ENCODE measurements around the gene ZNF593.

Gene ZNF593

GRCh38 chr1:26129778-26130177 lies 39.9 kb upstream of the ZNF593 start:
- Histone ChIP-seq H3K9me3 (ENCODE audit: control insufficient read depth, low read length) (no peaks in the 10 kb centered on the region), H3K4me1 (ENCODE audit: control insufficient read depth, insufficient read depth, low read length, poor library complexity, severe bottlenecking) (peaks cover 10% of the 10 kb centered on the region), H3K36me3 (ENCODE audit: control insufficient read depth, insufficient read depth, low read length) (no peaks in the 10 kb centered on the region), H3K4me3 (ENCODE audit: extremely low read depth, insufficient read depth, low read length, poor library complexity, severe bottlenecking) (no peak overlapping the region), H3K27ac (ENCODE audit: low read depth, low read length, severe bottlenecking) (no peak overlapping the region)
- 100% methylated on average over 1 of the region's 4 CpGs for WGBS, 2 experiments (ENCODE audit: insufficient coverage in 2 of 2)

- Histone ChIP-seq H3K4me1 (ENCODE audit: control insufficient read depth, insufficient read depth, low read length, poor library complexity, severe bottlenecking) (peaks cover 10% of the 10 kb centered on the region), H3K27ac (ENCODE audit: low read depth, low read length, severe bottlenecking) (no peak overlapping the region)
- WGBS, 2 experiments (ENCODE audit: insufficient coverage in 2 of 2) = 90% methylated on average over 1 of the region's 1 CpG; no CpG with 5 or more reads in 1 of the 2 experiments
Observed at GRCh38 chr1:26130695-26131094, 39.0 kb upstream of the ZNF593 start.

GRCh38 chr1:26132128-26132833 lies 37.4 kb upstream of the ZNF593 start:
- Histone ChIP-seq H3K4me3 (ENCODE audit: extremely low read depth, insufficient read depth, low read length, poor library complexity, severe bottlenecking) (no peak overlapping the region), H3K27ac (ENCODE audit: low read depth, low read length, severe bottlenecking) (no peak overlapping the region), H3K4me1 (ENCODE audit: control insufficient read depth, insufficient read depth, low read length, poor library complexity, severe bottlenecking) (peaks cover 7% of the 10 kb centered on the region), H3K36me3 (ENCODE audit: control insufficient read depth, insufficient read depth, low read length) (no peaks in the 10 kb centered on the region), H3K9me3 (ENCODE audit: control insufficient read depth, low read length) (no peaks in the 10 kb centered on the region)
- 83 to 94% methylated on average over 2 to 3 of the region's 5 CpGs for WGBS, 2 experiments (ENCODE audit: insufficient coverage in 2 of 2)

More at GRCh38 chr1:26130695-26131094, 39.0 kb upstream of the ZNF593 start:
- no peak overlapping the region for H3K4me3 ChIP-seq (ENCODE audit: extremely low read depth, insufficient read depth, low read length, poor library complexity, severe bottlenecking)
- no peaks in the 10 kb centered on the region for H3K9me3 ChIP-seq (ENCODE audit: control insufficient read depth, low read length)
- no peaks in the 10 kb centered on the region for H3K36me3 ChIP-seq (ENCODE audit: control insufficient read depth, insufficient read depth, low read length)

GRCh38 chr1:26132834-26133167 lies 36.9 kb upstream of the ZNF593 start:
- Histone ChIP-seq H3K4me1 (ENCODE audit: control insufficient read depth, insufficient read depth, low read length, poor library complexity, severe bottlenecking) (peaks cover 1% of the 10 kb centered on the region), H3K36me3 (ENCODE audit: control insufficient read depth, insufficient read depth, low read length) (no peaks in the 10 kb centered on the region), H3K27ac (ENCODE audit: low read depth, low read length, severe bottlenecking) (no peak overlapping the region), H3K9me3 (ENCODE audit: control insufficient read depth, low read length) (no peaks in the 10 kb centered on the region), H3K4me3 (ENCODE audit: extremely low read depth, insufficient read depth, low read length, poor library complexity, severe bottlenecking) (no peak overlapping the region)
- WGBS, 2 experiments (ENCODE audit: insufficient coverage in 2 of 2) = 94 to 100% methylated on average over 2 of the region's 2 CpGs

- 60% methylated on average over 1 of the region's 3 CpGs; no CpG with 5 or more reads in 1 of the 2 experiments for WGBS, 2 experiments (ENCODE audit: insufficient coverage in 2 of 2)
- H3K27ac ChIP-seq (ENCODE audit: low read depth, low read length, severe bottlenecking) = no peak overlapping the region
- H3K9me3 ChIP-seq (ENCODE audit: control insufficient read depth, low read length) = no peaks in the 10 kb centered on the region
- no peak overlapping the region for H3K4me3 ChIP-seq (ENCODE audit: extremely low read depth, insufficient read depth, low read length, poor library complexity, severe bottlenecking)
- no peaks in the 10 kb centered on the region for H3K36me3 ChIP-seq (ENCODE audit: control insufficient read depth, insufficient read depth, low read length)
- H3K4me1 ChIP-seq (ENCODE audit: control insufficient read depth, insufficient read depth, low read length, poor library complexity, severe bottlenecking) = no peaks in the 10 kb centered on the region
Observed at GRCh38 chr1:26134466-26134865, 35.2 kb upstream of the ZNF593 start.

GRCh38 chr1:26138974-26139558 lies 30.6 kb upstream of the ZNF593 start:
- 67 to 75% methylated on average over 1 to 3 of the region's 3 CpGs for WGBS, 2 experiments (ENCODE audit: insufficient coverage in 2 of 2)
- Histone ChIP-seq H3K9me3 (ENCODE audit: control insufficient read depth, low read length) (no peaks in the 10 kb centered on the region), H3K36me3 (ENCODE audit: control insufficient read depth, insufficient read depth, low read length) (no peaks in the 10 kb centered on the region), H3K4me1 (ENCODE audit: control insufficient read depth, insufficient read depth, low read length, poor library complexity, severe bottlenecking) (no peaks in the 10 kb centered on the region), H3K27ac (ENCODE audit: low read depth, low read length, severe bottlenecking) (no peak overlapping the region), H3K4me3 (ENCODE audit: extremely low read depth, insufficient read depth, low read length, poor library complexity, severe bottlenecking) (no peak overlapping the region)

- Histone ChIP-seq H3K9me3 (ENCODE audit: control insufficient read depth, low read length) (no peaks in the 10 kb centered on the region), H3K4me1 (ENCODE audit: control insufficient read depth, insufficient read depth, low read length, poor library complexity, severe bottlenecking) (no peaks in the 10 kb centered on the region), H3K36me3 (ENCODE audit: control insufficient read depth, insufficient read depth, low read length) (no peaks in the 10 kb centered on the region), H3K27ac (ENCODE audit: low read depth, low read length, severe bottlenecking) (no peak overlapping the region), H3K4me3 (ENCODE audit: extremely low read depth, insufficient read depth, low read length, poor library complexity, severe bottlenecking) (no peak overlapping the region)
- WGBS, 2 experiments (ENCODE audit: insufficient coverage in 2 of 2) = 96 to 98% methylated on average over 4 to 5 of the region's 8 CpGs
Observed at GRCh38 chr1:26142159-26142558, 27.5 kb upstream of the ZNF593 start.

- no peaks in the 10 kb centered on the region for H3K36me3 ChIP-seq (ENCODE audit: control insufficient read depth, insufficient read depth, low read length)
- 45% methylated on average over 9 to 13 of the region's 19 CpGs for WGBS, 2 experiments (ENCODE audit: insufficient coverage in 2 of 2)
- H3K4me1 ChIP-seq (ENCODE audit: control insufficient read depth, insufficient read depth, low read length, poor library complexity, severe bottlenecking) = no peaks in the 10 kb centered on the region
- H3K9me3 ChIP-seq (ENCODE audit: control insufficient read depth, low read length) = no peaks in the 10 kb centered on the region
- H3K4me3 ChIP-seq (ENCODE audit: extremely low read depth, insufficient read depth, low read length, poor library complexity, severe bottlenecking) = no peak overlapping the region
- H3K27ac ChIP-seq (ENCODE audit: low read depth, low read length, severe bottlenecking) = no peak overlapping the region
Observed at GRCh38 chr1:26145041-26145959, 24.4 kb upstream of the ZNF593 start.

- Histone ChIP-seq H3K9me3 (ENCODE audit: control insufficient read depth, low read length) (no peaks in the 10 kb centered on the region), H3K4me3 (ENCODE audit: extremely low read depth, insufficient read depth, low read length, poor library complexity, severe bottlenecking) (no peak overlapping the region), H3K4me1 (ENCODE audit: control insufficient read depth, insufficient read depth, low read length, poor library complexity, severe bottlenecking) (no peaks in the 10 kb centered on the region), H3K27ac (ENCODE audit: low read depth, low read length, severe bottlenecking) (no peak overlapping the region), H3K36me3 (ENCODE audit: control insufficient read depth, insufficient read depth, low read length) (no peaks in the 10 kb centered on the region)
- WGBS, 2 experiments (ENCODE audit: insufficient coverage in 2 of 2) = 44 to 56% methylated on average over 3 to 6 of the region's 6 CpGs
Observed at GRCh38 chr1:26145960-26146294, 23.8 kb upstream of the ZNF593 start.

GRCh38 chr1:26148887-26149286 lies 20.8 kb upstream of the ZNF593 start:
- H3K36me3 ChIP-seq (ENCODE audit: control insufficient read depth, insufficient read depth, low read length) = no peaks in the 10 kb centered on the region
- no peaks in the 10 kb centered on the region for H3K4me1 ChIP-seq (ENCODE audit: control insufficient read depth, insufficient read depth, low read length, poor library complexity, severe bottlenecking)
- H3K4me3 ChIP-seq (ENCODE audit: extremely low read depth, insufficient read depth, low read length, poor library complexity, severe bottlenecking) = no peak overlapping the region
- no peak overlapping the region for H3K27ac ChIP-seq (ENCODE audit: low read depth, low read length, severe bottlenecking)
- H3K9me3 ChIP-seq (ENCODE audit: control insufficient read depth, low read length) = no peaks in the 10 kb centered on the region
